Stomach (tissue), 4 donors: ENCODE data around the gene DKKL1.

Experiments used
- POLR2A ChIP-seq, 4 donors: fragments of 450-650 bp; IDR thresholded peaks; one replicate each; pipeline ENCODE4 v1.6.1; 2016; ENCODE audit warnings: antibody characterized with exemption in 4 of 4, control low read depth in 2 of 4, mild to moderate bottlenecking in 1 of 4, moderate library complexity in 1 of 4
- POLR2AphosphoS5 ChIP-seq, 3 donors: sonication (generic); formaldehyde crosslinking; IDR thresholded peaks; one replicate each; pipeline ENCODE4 v1.6.1; 2016; ENCODE audit warnings: antibody characterized with exemption in 3 of 3
- TF ChIP-seq, protein P1 (sequence below), 7 experiments: fragments of 450-650 bp in 4 of 7; fragments of 200-600 bp in 3 of 7; sonication (generic) in 3 of 7; IDR thresholded peaks; one replicate each; pipeline ENCODE4 v1.5.1; 2016 to 2019; ENCODE audit warnings: antibody characterized with exemption in 7 of 7, control low read depth in 2 of 7, mild to moderate bottlenecking in 1 of 7

DNA sequence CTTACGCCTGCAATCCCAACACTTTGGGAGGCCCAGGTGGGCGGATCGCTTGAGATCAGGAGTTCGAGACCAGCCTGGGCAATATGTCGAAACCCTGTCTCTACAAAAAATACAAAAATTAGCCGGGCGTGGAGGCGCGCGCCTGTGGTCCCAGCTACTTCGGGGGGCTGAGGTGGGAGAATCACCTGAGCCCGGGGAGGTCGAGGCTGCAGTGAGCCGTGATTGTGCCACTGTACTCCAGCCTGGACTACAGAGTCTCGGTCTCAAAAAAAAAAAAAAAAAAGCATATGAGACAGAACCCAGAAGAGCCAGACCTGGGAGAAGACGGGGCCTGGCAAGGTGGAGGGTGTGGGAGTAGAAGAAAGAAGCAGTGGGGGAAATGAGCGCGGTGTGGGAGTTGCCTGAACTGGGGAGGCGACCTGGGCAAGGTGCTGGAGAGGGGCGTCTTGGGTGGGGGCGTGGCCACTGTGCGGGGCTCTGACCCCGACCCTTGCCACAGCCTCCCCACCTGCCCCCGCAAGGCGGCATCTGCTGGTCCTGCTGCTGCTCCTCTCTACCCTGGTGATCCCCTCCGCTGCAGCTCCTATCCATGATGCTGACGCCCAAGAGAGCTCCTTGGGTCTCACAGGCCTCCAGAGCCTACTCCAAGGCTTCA is 533 bp downstream of the DKKL1 start:
- TF ChIP-seq POLR2AphosphoS5 (IDR thresholded peaks at IDR 0.05) (no peak), POLR2A (IDR thresholded peaks at IDR 0.05) (no peak)
- TF ChIP-seq, protein P1, sequence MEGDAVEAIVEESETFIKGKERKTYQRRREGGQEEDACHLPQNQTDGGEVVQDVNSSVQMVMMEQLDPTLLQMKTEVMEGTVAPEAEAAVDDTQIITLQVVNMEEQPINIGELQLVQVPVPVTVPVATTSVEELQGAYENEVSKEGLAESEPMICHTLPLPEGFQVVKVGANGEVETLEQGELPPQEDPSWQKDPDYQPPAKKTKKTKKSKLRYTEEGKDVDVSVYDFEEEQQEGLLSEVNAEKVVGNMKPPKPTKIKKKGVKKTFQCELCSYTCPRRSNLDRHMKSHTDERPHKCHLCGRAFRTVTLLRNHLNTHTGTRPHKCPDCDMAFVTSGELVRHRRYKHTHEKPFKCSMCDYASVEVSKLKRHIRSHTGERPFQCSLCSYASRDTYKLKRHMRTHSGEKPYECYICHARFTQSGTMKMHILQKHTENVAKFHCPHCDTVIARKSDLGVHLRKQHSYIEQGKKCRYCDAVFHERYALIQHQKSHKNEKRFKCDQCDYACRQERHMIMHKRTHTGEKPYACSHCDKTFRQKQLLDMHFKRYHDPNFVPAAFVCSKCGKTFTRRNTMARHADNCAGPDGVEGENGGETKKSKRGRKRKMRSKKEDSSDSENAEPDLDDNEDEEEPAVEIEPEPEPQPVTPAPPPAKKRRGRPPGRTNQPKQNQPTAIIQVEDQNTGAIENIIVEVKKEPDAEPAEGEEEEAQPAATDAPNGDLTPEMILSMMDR (IDR thresholded peaks at IDR 0.05): no peak
